Motor neuron (in vitro differentiated cells): ENCODE measurements around the gene SYT7. TPM values are rescaled to one million over a fixed set of nuclear protein-coding genes. Genes with fewer than 3 reads are reported as not detected.

Experiments
- ATAC-seq, 8 experiments: fragments of 200-7000 bp; cut with Tn5 transposase; replicated peaks in 6 of 8; 2 replicates each; pipeline ENCODE4 v1.8.0; 2021; ENCODE audit warnings: mild to moderate bottlenecking in 8 of 8, moderate library complexity in 8 of 8
- H3K27ac ChIP-seq, 2 donors: fragments of 250-450 bp; sonication (Bioruptor Pico); 2 replicates each; pipeline ENCODE4 v1.9.0; 2021; ENCODE audit warnings: antibody characterized with exemption in 2 of 2, mild to moderate bottlenecking in 2 of 2, moderate library complexity in 1 of 2
- H3K4me1 ChIP-seq, 2 donors: fragments of 250-450 bp; sonication (Bioruptor Pico); replicated peaks in 1 of 2; 2 replicates each; pipeline ENCODE4 v1.6.1; 2021; ENCODE audit warnings: antibody characterized with exemption in 2 of 2, mild to moderate bottlenecking in 2 of 2, moderate library complexity in 1 of 2
- H3K4me3 ChIP-seq, 5 donors: fragments of 250-450 bp; sonication (Bioruptor Pico); 2 replicates each; pipeline ENCODE4 v1.9.0; 2021; ENCODE audit warnings: antibody characterized with exemption in 5 of 5, mild to moderate bottlenecking in 5 of 5, moderate library complexity in 4 of 5
- WGBS, 10 experiments: fragments of 450-650 bp; shearing (Covaris generic); methylation state at CpG; one replicate each; pipeline ENCODE4 v1.0.0; 2022; 5-methylcytosine and 5-hydroxymethylcytosine counted together
- in situ Hi-C, 9 experiments: fragments of 400-800 bp; cut with MboI; loops; one replicate each; pipeline ENCODE4 v1.15.0; 2021; ENCODE audit warnings: low sequenced_read_pairs in 9 of 9, low pct_unique_long_range_greater_than_20kb in 2 of 9; ENCODE audit not compliant: unreplicated experiment in 9 of 9
- total RNA-seq, 8 experiments: library from RNA; unstranded; fragments of 300-600 nt; gene quantifications; 2 replicates each; pipeline versions ENCODE4 v1.2.3 to v1.2.4, GENCODE V29; 2022

SYT7 gene
- total RNA-seq, 8 experiments from 2014 or later, result 0.27 to 13.6 (median 9.7) TPM

GRCh38 chr11:61602775-61603569 lies 22.1 kb upstream of the SYT7 start:
- Histone ChIP-seq H3K4me3 (no peak overlapping the region), H3K4me1 (peaks cover 15 to 18% of the 10 kb centered on the region in 2 donors), H3K27ac (peak overlapping the region in 1 of 2 donors; percentile 25)
- in situ Hi-C loops, result no loop called here
- peak; percentile 88 to 96 (median 94) for ATAC-seq
- whole genome bisulfite sequencing, 10 experiments, result 0 to 80% (median 13%) methylated on average over 1 to 3 of the region's 20 CpGs; no CpG with 5 or more reads in 5 of the 10 experiments

DNA sequence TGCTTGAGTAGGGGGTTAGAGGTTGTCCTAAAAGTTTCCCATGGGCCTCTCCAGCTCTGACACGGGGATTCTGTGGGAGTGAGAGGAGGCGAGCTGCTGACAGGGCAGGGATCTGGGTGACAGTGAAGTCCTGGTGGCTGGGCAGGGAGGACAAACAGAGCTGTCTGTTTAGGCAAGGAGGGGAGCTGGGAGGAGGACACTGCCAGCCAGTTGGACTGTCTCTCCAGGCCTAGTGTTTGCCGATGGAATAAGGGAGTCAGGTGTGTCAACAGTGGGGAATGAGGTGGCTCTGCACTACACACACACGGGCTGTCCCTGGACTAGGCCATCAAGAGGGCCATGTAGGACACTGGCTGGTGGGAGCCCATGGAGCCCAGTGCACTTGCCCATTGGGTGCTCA lies 20.6 kb upstream of the SYT7 start:
- 80 to 100% (median 87%) methylated on average over 1 to 3 of the region's 4 CpGs; no CpG with 5 or more reads in 4 of the 10 experiments for WGBS, 10 experiments
- Histone ChIP-seq H3K4me3 (no peak overlapping the region), H3K4me1 (peaks cover 9 to 13% of the 10 kb centered on the region in 2 donors), H3K27ac (no peak overlapping the region)
- peak in 1 of 8 experiments; percentile 42 for ATAC-seq
- in situ Hi-C loops, result no loop called here

DNA sequence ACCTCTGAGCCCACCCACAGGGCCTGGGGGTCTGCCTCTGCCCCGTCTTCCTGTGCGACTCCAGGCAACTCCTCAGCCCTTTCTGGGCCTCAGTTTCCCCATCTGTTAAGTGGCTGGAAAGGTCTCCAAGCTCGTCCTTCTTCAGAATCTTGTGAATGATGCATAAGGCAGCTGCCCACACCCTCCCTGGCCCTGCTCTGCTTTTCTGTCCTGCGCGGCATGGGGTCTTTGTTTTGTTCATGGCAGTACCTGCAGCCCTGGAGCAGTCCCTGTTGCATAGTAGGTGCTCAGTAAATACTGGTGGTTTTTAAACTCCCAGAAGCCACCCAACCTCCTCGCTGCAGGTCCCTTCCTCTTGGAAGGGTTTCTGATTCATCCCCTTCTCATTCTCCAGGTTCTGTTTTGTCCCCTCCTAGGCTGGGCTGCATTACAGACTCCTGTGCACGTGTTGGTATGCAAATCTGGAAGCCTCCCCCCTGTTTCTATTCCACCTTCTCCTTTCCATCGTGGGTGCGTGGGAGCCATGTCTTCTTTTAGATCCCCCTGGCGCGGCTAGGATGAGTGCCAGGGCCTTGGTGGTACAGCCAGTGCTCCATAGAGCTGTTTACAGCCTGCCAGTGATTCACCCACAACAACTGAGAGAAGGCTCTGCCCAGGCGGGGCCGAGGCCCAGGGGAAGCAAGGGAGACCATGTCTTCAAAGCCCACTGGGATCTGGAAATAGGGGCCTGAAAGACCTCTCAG lies 19.3 kb upstream of the SYT7 start:
- in situ Hi-C loops, result no loop called here
- H3K4me1 ChIP-seq, result peaks cover 9 to 19% of the 10 kb centered on the region in 2 donors
- ATAC-seq, result no peak
- H3K27ac ChIP-seq, result no peak overlapping the region
- WGBS, 10 experiments, result 0 to 100% (median 75%) methylated on average over 1 to 7 of the region's 13 CpGs; no CpG with 5 or more reads in 1 of the 10 experiments
- H3K4me3 ChIP-seq, result no peak overlapping the region

DNA sequence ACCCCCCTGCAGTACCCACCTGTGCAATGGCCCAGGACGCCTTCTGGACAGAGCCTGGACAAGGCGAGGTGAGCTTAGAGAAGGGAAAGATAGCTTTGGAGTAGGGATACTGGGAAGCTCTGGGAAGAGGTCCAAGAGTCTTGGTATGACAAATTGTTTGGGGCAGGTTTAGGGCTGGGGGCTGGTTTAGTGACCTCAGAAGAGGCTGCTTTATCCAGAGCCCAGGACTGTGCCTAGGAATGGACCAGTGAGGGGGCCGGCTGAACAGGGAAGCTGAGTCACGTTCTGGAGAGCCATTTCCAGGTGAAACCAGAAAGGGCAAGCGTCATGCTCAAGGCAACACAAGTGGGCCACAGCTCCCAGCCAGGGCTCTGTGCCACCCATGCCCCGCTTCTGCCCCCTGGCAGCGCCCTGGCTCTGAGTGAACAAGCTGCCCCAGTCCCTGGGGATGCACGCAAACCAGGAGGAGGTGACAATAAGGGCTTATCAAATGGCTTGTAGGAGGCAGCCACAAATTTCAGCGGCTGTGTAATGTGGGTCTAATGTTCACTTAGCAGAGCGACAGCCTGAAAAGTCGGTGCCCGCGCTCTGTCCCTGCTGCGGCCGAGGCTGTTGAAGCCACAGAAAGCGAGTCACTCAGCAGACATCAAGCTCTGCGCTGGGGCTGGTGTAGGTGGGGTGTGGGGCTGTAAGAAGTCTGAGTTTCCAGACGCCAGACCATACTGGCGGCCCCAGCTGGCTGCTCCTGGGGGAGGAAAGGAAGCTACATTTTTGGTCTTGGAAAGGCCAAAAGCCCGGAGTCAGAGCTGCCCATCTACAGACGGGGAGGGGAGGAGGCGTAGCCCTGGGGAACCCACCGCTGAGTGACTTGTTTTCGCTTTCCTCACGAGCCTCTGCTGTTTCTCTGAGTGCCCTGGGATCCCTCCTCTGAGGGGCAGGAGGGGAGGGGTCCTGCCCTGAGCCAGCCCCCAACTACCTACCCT lies 18.3 kb upstream of the SYT7 start:
- Histone ChIP-seq H3K27ac (no peak overlapping the region), H3K4me1 (peaks cover 9 to 19% of the 10 kb centered on the region in 2 donors), H3K4me3 (no peak overlapping the region)
- WGBS, 10 experiments, result 40 to 90% (median 72%) methylated on average over 1 to 10 of the region's 25 CpGs; no CpG with 5 or more reads in 4 of the 10 experiments
- in situ Hi-C loops, result no loop called here
- ATAC-seq, result no peak

GRCh38 chr11:61598374-61598773 lies 17.5 kb upstream of the SYT7 start:
- ATAC-seq, result no peak
- peaks cover 7 to 17% of the 10 kb centered on the region in 2 donors for H3K4me1 ChIP-seq
- no peak overlapping the region for H3K4me3 ChIP-seq
- WGBS, 10 experiments, result 17 to 63% (median 60%) methylated on average over 1 to 2 of the region's 3 CpGs; no CpG with 5 or more reads in 3 of the 10 experiments
- in situ Hi-C loops, result no loop called here
- no peak overlapping the region for H3K27ac ChIP-seq

DNA sequence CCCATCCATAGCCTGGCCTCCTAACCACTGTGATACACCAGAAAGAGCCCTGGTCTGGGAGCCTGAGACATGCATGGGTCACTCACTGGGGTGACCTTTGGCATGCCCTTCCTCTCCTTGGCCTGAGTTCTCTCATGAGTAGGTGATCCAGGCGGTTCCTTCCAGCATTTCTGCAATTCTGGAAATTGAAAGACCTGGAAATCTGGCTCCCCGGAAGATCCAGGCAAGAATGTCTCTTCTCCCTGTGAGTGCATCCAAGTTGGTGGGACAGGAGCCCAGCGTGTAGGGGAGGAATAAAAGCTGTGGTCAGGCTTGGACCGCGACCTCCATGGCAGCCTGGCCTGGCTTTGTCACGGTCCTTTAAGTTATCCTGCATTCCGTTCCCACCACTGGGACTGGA lies 16.1 kb upstream of the SYT7 start:
- H3K4me1 ChIP-seq, result peaks cover 0 to 12% of the 10 kb centered on the region in 2 donors
- ATAC-seq, result no peak
- in situ Hi-C loops, result no loop called here
- no peak overlapping the region for H3K27ac ChIP-seq
- WGBS, 10 experiments, result 63 to 100% (median 93%) methylated on average over 1 to 6 of the region's 7 CpGs; no CpG with 5 or more reads in 3 of the 10 experiments
- no peak overlapping the region for H3K4me3 ChIP-seq

- Histone ChIP-seq H3K4me1 (peaks cover 0 to 12% of the 10 kb centered on the region in 2 donors), H3K4me3 (no peak overlapping the region), H3K27ac (no peak overlapping the region)
- ATAC-seq, result no peak
- WGBS, 10 experiments, result 60 to 86% methylated on average over 1 of the region's 1 CpG; no CpG with 5 or more reads in 8 of the 10 experiments
- in situ Hi-C loops, result no loop called here
These were observed 15.7 kb upstream of the SYT7 start for GRCh38 chr11:61596542-61596941.

DNA sequence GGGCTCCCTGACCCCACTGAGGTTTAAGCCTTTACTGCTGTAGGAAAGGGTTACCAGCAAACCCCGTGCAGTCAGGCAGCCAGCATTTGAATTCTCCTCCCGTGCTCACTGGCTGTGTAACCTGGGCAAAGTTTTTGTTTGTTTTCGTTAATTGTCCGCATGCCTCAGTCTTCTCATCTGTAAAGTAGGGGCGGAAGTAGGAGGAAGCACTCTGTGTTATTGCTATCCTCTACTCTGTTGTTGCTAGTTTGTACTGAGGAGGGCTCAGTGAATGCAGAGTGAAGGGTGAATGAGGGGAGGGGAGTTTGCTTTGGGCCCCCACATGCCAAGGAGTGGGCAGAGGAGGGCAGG lies 14.0 kb upstream of the SYT7 start:
- in situ Hi-C loops, result no loop called here
- Histone ChIP-seq H3K4me3 (no peak overlapping the region), H3K4me1 (peaks cover 0 to 16% of the 10 kb centered on the region in 2 donors), H3K27ac (no peak overlapping the region)
- no peak for ATAC-seq
- WGBS, 10 experiments, result 30 to 100% (median 73%) methylated on average over 1 to 4 of the region's 5 CpGs; no CpG with 5 or more reads in 4 of the 10 experiments

DNA sequence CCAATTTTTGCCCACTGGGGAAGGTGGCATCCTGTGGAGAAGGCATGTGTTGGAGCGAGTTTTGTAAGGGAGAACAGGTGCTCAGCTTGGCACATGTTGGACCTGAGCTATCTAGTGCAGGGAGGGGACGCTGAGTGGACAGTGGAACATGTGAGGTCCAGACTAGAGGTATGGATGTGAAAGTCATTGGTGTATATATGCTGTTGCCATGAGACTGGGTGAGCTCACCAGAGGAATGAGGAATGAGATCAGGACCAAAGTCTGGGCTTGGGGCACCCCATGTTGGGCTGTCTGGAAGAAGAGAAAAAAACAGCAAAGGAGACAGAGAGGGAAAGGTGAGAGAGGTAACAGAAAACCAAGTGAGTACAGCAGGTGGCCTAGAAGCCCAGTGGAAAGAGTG lies 12.3 kb upstream of the SYT7 start:
- Histone ChIP-seq H3K27ac (no peak overlapping the region), H3K4me1 (peaks cover 4 to 21% of the 10 kb centered on the region in 2 donors), H3K4me3 (no peak overlapping the region)
- 58 to 100% (median 80%) methylated on average over 1 to 2 of the region's 2 CpGs; no CpG with 5 or more reads in 2 of the 10 experiments for WGBS, 10 experiments
- in situ Hi-C loops, result no loop called here
- peak in 1 of 8 experiments; percentile 70 for ATAC-seq

GRCh38 chr11:61592176-61592575 lies 11.3 kb upstream of the SYT7 start:
- in situ Hi-C loops, result no loop called here
- ATAC-seq, result no peak
- peaks cover 9 to 31% of the 10 kb centered on the region in 2 donors for H3K4me1 ChIP-seq
- 30 to 100% (median 80%) methylated on average over 1 to 7 of the region's 7 CpGs; no CpG with 5 or more reads in 2 of the 10 experiments for WGBS, 10 experiments
- no peak overlapping the region for H3K27ac ChIP-seq
- H3K4me3 ChIP-seq, result no peak overlapping the region

GRCh38 chr11:61589961-61590360 lies 9.1 kb upstream of the SYT7 start:
- no peak for ATAC-seq
- 53 to 96% (median 84%) methylated on average over 1 to 4 of the region's 5 CpGs; no CpG with 5 or more reads in 4 of the 10 experiments for WGBS, 10 experiments
- H3K4me1 ChIP-seq, result peaks cover 13 to 33% of the 10 kb centered on the region in 2 donors
- no peak overlapping the region for H3K27ac ChIP-seq
- in situ Hi-C loops, result no loop called here
- no peak overlapping the region for H3K4me3 ChIP-seq

DNA sequence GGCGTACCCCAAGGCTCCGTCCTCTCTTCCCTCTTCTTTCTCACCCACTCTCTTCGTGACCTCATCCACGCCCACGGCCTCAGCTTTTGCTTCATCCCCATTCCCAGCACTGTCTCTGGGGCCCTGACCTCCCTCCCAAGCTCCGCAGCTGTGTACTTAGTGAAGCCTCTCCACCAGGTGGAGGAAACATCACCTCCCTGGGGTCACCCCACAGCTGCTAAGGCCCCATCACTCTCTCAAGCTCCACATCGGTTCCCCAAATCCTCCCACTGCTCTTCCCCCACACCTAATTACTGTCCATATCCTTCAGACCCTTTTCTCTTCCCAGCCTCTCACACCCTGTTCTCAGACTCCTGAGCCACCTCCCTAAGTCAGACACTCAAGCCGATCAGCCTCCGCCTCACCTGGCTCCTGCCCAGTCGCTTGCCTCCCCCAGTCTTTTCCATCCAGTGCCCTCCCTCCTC lies 7.9 kb upstream of the SYT7 start:
- Histone ChIP-seq H3K4me1 (peaks cover 18 to 37% of the 10 kb centered on the region in 2 donors), H3K27ac (no peak overlapping the region), H3K4me3 (no peak overlapping the region)
- 10 to 100% (median 73%) methylated on average over 1 to 7 of the region's 10 CpGs; no CpG with 5 or more reads in 1 of the 10 experiments for WGBS, 10 experiments
- no peak for ATAC-seq
- in situ Hi-C loops, result no loop called here
